GM12874 (cell line): ENCODE results near the gene ENTREP1.

ENCODE experiments used
- CTCF ChIP-seq: IDR thresholded peaks from 2 replicates; pipeline ENCODE4 v1.5.1; 2011; ENCODE audit warnings: low read depth, mild to moderate bottlenecking, control low read depth, low read length, moderate library complexity; ENCODE audit not compliant: insufficient read depth

Gene ENTREP1

DNA sequence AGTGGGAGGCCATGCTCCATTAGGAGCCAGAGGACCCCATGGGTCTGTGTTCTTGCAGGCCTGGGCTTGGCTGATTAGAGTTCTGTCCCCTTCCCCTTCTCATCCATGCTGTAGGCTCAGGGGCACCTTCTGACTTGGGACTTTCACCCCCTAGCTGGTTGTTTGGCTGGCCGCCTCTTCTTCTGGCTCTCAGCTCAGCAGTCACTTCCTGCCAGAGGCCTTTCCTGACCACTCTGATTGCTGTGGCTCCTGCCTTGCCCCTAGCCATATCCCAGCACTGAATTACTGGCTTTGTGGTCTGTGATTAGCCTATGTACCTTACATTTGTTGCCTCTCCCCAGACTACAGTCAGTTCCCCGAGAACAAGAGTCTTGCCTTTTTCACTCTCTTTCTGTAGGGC, 14.6 kb downstream of the ENTREP1 start:
- no peak for TF ChIP-seq CTCF

DNA sequence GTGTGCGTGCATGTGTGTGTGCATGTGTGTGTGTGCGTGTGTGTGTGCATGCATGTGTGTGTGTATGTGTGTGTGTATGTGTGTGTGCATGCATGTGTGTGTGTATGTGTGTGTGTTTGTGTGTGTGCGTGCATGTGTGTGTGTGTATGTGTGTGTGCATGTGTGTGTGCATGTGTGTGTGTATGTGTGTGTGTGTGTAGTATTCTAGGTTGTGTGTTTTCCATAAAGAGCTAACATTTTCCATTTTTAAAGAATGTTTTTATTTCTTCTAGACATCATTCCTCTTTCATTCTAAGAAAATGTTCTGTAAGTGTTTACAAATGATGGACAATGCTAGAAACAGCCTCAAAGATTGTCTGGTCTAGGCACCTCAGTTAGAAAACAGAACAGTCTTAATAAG, 15.6 kb downstream of the ENTREP1 start:
- TF ChIP-seq CTCF = no peak

DNA sequence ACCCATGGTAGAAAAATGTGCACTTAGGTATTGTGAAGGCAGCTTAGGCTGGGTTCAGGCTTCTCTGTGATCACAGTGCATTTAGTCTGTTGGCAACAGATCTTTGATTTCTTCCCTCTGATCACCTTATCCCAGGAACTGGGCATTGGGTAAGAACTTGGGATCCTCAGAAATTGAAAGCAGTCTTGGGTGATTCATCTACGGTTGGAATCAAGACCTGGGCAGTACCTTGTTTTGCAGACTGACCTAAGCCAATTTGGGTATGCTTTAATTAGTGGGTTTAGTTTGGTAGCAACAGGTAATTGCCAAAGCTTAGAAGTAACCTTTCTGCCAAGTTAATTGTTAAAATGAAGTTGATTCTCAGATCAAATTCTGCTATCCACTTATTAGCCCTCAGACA, 17.8 kb downstream of the ENTREP1 start:
- TF ChIP-seq CTCF = no peak

- TF ChIP-seq CTCF = no peak
Observed at GRCh38 chr9:69344459-69344858, 19.4 kb downstream of the ENTREP1 start.

DNA sequence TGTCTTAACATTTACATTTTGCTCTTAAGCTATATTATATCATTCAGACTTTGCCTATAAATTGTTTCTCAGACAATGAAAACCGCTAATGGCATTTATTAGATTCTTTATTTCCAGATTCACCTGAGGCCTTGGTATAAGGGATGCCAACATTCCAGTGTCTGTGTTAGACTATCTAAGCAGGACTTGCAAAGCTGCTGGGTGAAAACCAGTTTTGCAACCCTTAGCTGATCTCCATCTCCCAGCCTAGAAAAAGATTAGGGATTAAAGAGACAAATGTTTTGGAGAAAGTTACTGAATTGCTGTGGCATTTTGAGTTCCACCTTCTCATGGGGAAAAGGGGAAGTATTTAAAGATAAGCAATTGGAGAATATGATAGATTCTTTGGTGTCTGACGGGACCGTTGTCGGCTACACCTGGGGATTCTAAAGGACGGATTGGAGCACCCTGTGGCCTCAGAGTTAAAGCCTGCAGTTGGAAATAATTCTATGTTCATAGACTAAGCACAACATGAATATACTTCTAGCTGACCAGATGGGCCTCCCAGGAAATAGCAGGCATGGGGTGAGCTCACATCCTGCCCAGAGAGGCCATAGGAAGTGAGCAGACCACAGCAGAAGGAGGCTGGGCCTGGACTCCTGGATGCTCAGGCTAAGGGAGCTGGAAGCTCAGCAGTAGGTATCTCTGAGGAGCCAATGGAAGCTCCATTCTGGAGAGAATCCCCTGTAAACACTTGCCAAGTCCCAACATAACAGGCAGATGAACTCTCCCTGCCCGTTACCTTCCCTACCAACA, 21.8 kb downstream of the ENTREP1 start:
- TF ChIP-seq CTCF = no peak

DNA sequence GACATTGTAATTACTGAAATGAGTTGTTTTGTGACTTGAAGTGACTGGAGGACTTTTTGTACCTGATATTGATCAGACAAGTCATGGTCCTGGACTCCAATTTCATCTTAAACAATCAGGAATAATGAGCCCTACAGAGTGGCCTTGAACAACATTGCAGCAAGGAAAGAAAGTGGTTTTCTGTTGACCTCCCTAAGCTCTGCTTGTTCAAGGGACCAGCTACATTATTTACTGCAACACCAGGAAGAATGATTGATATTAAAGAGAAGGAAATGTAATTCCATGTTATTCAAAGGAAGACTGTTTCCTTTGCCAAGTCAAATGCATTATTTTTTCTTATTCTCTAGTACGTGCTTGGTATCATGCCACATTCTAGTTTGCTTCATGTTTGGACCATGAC, 22.6 kb downstream of the ENTREP1 start:
- TF ChIP-seq CTCF = no peak

DNA sequence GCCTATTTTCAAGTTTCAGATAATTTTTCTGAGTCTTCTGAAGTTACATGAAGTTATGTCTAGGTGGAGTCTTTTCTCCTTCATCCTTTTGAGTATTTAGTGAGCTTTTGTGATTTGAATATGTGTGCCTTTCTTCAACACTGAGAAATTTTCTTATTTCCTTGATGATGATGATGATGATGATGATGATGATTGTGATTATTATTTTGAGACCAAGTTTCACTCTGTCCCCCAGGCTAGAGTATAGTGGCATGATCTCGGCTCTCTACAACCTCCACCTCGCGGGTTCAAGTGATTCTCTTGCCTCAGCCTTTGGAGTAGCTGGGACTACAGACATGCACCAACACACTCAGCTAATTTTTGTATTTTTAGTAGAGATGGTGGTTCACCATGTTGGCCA, 26.2 kb downstream of the ENTREP1 start:
- TF ChIP-seq CTCF = no peak

- TF ChIP-seq CTCF = no peak
Observed at GRCh38 chr9:69355232-69355631, 30.2 kb downstream of the ENTREP1 start.
